ENCODE results near the gene SLTM.

DNA sequence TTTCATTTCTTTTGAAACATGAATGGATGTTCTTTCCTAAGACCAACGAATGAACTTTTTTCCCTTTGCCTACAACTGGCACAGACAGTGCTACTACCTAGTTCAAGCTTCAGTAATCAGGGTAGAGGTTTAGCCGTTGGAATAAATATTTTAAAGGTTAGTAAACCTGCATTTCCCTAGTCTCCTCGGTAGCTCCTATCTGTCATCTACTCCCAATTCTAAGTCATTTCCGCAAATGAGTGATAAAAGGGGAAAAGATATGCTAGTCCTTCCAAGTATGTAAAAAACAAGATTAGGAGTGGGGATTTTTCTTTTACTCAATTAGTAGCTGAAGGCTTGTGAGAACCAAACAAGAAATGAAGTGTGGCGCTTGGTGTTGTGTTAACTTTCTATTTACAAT is 15.2 kb downstream of the SLTM start:
- TF ChIP-seq, protein P1, sequence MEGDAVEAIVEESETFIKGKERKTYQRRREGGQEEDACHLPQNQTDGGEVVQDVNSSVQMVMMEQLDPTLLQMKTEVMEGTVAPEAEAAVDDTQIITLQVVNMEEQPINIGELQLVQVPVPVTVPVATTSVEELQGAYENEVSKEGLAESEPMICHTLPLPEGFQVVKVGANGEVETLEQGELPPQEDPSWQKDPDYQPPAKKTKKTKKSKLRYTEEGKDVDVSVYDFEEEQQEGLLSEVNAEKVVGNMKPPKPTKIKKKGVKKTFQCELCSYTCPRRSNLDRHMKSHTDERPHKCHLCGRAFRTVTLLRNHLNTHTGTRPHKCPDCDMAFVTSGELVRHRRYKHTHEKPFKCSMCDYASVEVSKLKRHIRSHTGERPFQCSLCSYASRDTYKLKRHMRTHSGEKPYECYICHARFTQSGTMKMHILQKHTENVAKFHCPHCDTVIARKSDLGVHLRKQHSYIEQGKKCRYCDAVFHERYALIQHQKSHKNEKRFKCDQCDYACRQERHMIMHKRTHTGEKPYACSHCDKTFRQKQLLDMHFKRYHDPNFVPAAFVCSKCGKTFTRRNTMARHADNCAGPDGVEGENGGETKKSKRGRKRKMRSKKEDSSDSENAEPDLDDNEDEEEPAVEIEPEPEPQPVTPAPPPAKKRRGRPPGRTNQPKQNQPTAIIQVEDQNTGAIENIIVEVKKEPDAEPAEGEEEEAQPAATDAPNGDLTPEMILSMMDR (conservative IDR thresholded peaks at IDR 0.05) = no peak
- no peak for TF ChIP-seq EZH2 (IDR thresholded peaks at IDR 0.05; ENCODE audit: low read depth)
